Endothelial cell (in vitro differentiated cells): ENCODE data around the gene UCKL1. TPM values are rescaled to one million over a fixed set of nuclear protein-coding genes. Genes with fewer than 3 reads are reported as not detected.
A peak's percentile ranks its signal among the peaks of the same experiment; 100 is the strongest.

Experiments
- DNase-seq: peaks from one replicate; pipeline ENCODE4 v3.0.0; 2021; ENCODE audit warnings: low spot score
- H3K27ac Mint-ChIP-seq: one replicate; pipeline ENCODE4 v1.8.0; 2021; ENCODE audit warnings: mixed read lengths, inconsistent platforms; ENCODE audit not compliant: unreplicated experiment
- H3K27me3 Mint-ChIP-seq: one replicate; pipeline ENCODE4 v1.8.0; 2021; ENCODE audit warnings: mild to moderate bottlenecking, moderate library complexity, mixed read lengths, inconsistent platforms; ENCODE audit not compliant: unreplicated experiment
- H3K36me3 Mint-ChIP-seq: one replicate; pipeline ENCODE4 v1.8.0; 2021; ENCODE audit warnings: mild to moderate bottlenecking, low read depth, mixed read lengths, inconsistent platforms; ENCODE audit not compliant: unreplicated experiment
- H3K4me1 Mint-ChIP-seq: one replicate; pipeline ENCODE4 v1.8.0; 2021; ENCODE audit warnings: mild to moderate bottlenecking, mixed read lengths, inconsistent platforms; ENCODE audit not compliant: unreplicated experiment
- H3K4me3 Mint-ChIP-seq: one replicate; pipeline ENCODE4 v1.8.0; 2021; ENCODE audit warnings: mild to moderate bottlenecking, mixed read lengths, inconsistent platforms; ENCODE audit not compliant: unreplicated experiment
- H3K9me3 Mint-ChIP-seq: one replicate; pipeline ENCODE4 v1.8.0; 2021; ENCODE audit warnings: mixed read lengths, inconsistent platforms; ENCODE audit not compliant: unreplicated experiment
- total RNA-seq: library from RNA; stranded (reverse); fragmentation: NEBNext Ultra II Directional; extraction: Animal tissue kit (Norgen Biotek cat#: 25700); gene quantifications from one replicate; pipeline ENCODE4 v1.2.1, GENCODE V29; 2021; ENCODE audit not compliant: unreplicated experiment
- TF ChIP-seq, protein P1 (sequence below): fragments of 200-600 bp; sonication (generic); IDR thresholded peaks from one replicate; pipeline ENCODE4 v1.5.0; 2021; ENCODE audit warnings: antibody characterized with exemption; ENCODE audit not compliant: unreplicated experiment

The UCKL1 gene
- total RNA-seq, 1 donor from 2014 or later: 40.1 TPM

DNA sequence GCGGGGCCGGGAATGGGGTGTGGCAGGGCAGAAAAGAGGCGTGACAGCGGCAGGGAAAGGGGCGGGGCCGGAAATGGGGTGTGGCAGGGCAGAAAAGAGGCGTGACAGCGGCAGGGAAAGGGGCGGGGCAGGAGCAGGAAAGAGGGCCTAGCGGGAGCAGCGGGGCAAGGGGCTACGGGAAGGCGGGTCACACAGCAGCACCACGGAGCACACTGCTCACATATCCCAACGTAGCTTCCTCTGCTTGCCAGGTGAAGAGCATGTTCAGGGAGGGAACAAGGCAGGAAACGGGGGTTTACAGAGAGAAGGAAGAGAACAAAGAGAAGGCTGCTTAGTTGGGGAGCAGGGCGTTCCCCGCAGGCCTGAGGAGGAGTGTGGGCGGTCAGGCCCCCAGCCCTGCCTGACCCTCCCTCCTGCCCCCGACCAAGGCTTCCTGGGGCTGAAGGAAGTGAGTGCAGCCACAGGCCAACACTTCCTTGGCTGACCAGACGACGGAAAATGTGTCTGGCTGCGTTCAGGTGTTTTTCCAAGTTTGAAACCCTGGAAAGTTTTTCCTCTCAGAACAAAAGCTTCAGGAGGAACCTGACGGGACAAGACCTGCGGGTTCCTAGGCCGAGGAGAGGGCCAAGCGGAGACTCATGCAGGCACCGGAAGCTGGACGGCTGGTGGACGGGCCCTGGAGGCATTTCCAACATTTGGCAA is 13.8 kb downstream of the UCKL1 start:
- TF ChIP-seq, protein P1, sequence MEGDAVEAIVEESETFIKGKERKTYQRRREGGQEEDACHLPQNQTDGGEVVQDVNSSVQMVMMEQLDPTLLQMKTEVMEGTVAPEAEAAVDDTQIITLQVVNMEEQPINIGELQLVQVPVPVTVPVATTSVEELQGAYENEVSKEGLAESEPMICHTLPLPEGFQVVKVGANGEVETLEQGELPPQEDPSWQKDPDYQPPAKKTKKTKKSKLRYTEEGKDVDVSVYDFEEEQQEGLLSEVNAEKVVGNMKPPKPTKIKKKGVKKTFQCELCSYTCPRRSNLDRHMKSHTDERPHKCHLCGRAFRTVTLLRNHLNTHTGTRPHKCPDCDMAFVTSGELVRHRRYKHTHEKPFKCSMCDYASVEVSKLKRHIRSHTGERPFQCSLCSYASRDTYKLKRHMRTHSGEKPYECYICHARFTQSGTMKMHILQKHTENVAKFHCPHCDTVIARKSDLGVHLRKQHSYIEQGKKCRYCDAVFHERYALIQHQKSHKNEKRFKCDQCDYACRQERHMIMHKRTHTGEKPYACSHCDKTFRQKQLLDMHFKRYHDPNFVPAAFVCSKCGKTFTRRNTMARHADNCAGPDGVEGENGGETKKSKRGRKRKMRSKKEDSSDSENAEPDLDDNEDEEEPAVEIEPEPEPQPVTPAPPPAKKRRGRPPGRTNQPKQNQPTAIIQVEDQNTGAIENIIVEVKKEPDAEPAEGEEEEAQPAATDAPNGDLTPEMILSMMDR: no peak
- H3K27ac Mint-ChIP-seq: peak overlapping the region; percentile 90

DNA sequence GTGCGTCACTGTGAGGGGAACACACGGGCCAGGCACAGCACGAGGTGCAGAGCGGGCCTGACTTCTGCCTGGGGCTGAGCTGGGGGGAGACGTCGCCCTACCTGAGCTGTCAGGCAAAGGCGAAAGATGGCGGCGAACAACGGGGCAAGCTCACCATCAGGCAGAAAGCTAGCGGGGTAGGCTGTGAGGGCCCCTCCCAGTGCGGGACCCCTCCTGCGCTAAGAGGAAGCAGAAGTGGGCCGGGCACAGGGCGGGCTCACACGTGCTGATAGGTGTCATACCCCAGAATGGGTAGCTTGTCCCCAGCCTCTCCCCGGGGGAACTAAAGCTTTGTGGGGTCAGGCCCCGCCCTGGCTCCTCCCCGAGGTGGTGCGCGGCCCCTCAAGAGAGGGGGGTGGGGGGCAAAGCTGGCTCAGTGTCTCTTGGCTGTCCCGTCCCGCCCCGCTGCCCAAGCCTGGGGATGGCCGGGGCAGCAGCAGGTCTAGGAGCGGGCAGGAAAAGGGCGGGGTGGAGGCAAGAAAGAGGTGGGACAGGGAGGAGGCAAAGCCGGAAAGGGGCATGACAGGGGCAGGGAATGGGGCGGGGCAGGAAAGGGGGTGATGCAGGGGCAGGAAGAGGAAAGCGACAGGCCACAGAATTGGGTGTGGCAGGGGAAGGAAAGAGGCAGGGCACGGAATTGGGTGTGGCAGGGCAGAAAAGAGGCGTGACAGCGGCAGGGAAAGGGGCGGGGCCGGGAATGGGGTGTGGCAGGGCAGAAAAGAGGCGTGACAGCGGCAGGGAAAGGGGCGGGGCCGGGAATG is 14.7 kb downstream of the UCKL1 start:
- H3K9me3 Mint-ChIP-seq: no peaks in the 10 kb centered on the region
- TF ChIP-seq, protein P1: no peak
- DNase-seq: peak; percentile 60
- peaks cover 6% of the 10 kb centered on the region for H3K4me1 Mint-ChIP-seq
- H3K27me3 Mint-ChIP-seq: peaks cover 9% of the 10 kb centered on the region
- H3K4me3 Mint-ChIP-seq: no peak overlapping the region
- no peak overlapping the region for H3K27ac Mint-ChIP-seq
- H3K36me3 Mint-ChIP-seq: peaks cover 10% of the 10 kb centered on the region

More for the DNA sequence above, 13.8 kb downstream of the UCKL1 start:
- DNase-seq: peak; percentile 53
- peak overlapping the region; percentile 85 for H3K4me3 Mint-ChIP-seq
- peaks cover 15% of the 10 kb centered on the region for H3K36me3 Mint-ChIP-seq
- H3K4me1 Mint-ChIP-seq: peaks cover 11% of the 10 kb centered on the region
- H3K27me3 Mint-ChIP-seq: peaks cover 11% of the 10 kb centered on the region
- no peaks in the 10 kb centered on the region for H3K9me3 Mint-ChIP-seq

DNA sequence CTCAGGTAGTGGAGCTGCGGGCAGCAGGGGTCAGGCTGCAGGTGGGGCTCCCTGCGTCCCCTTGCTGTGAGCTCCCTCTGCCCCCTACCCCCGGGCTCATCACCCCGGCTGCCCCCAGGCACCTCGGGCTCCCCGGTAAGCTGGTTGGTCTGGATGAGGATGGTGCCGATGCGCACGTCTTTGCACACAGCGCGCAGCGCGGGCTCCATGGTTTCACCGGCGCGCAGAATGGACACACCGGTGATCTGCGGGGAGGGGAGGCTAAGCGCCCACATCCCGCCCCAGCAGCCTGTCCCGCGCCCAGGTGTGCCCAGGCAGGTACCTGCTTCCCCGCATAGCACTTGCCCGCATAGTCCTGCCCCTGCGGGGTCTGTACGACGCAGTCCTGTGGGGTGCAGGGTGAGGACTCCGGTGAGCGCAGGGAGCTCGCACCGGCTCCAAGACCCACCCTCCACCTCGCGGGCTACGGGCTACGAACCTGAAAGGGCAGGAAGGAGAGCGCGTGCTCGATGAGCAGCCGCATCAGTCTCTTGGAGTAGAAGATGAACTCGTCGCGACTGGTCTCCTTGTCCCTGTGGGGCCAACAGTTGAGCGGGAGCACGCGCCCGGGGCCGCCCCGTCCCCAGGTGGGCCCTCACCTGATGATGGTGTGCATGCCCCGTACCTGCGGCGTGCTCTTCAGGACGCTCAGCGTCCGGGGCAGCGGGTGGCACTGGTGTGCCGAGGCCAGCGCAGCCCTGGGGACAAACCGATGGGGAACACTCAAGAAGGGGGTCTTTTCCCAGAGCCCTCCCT is 15.5 kb downstream of the UCKL1 start:
- TF ChIP-seq, protein P1: no peak

DNA sequence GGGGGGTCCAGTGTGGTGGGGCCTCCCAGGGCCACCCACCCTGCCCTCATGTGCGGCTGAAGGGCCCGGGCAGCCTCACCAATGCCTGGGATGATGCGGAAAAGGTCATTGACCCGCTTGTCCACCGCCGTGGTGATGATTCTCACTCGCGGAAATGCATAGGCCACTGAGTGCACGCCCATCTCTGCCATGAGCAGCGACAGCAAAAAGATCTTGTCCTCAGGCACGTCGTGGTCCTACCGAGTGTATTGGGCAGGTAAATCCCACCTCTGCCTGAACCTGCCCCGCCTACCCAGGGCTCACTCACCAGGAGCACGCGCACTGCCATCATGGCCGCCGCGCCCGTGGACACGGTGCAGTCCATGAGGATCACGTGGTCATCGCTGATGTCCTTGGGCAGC is 16.1 kb downstream of the UCKL1 start:
- Mint-ChIP-seq H3K27me3 (peaks cover 9% of the 10 kb centered on the region), H3K9me3 (no peaks in the 10 kb centered on the region), H3K4me3 (no peak overlapping the region), H3K4me1 (peaks cover 6% of the 10 kb centered on the region), H3K36me3 (peaks cover 11% of the 10 kb centered on the region), H3K27ac (no peak overlapping the region)
- no peak for DNase-seq
- TF ChIP-seq, protein P1: no peak

More for the DNA sequence above, 15.5 kb downstream of the UCKL1 start:
- Mint-ChIP-seq H3K27ac (no peak overlapping the region), H3K36me3 (peaks cover 15% of the 10 kb centered on the region), H3K4me1 (peaks cover 6% of the 10 kb centered on the region), H3K27me3 (peaks cover 9% of the 10 kb centered on the region), H3K9me3 (no peaks in the 10 kb centered on the region), H3K4me3 (no peak overlapping the region)
- DNase-seq: peak; percentile 31
